ENCODE data around the gene USB1. TPM values are rescaled to one million over a fixed set of nuclear protein-coding genes. Genes with fewer than 3 reads are reported as not detected.

USB1 gene
- polyA plus RNA-seq, 4 donors: 19.9 to 26.5 (median 24.0) TPM

DNA sequence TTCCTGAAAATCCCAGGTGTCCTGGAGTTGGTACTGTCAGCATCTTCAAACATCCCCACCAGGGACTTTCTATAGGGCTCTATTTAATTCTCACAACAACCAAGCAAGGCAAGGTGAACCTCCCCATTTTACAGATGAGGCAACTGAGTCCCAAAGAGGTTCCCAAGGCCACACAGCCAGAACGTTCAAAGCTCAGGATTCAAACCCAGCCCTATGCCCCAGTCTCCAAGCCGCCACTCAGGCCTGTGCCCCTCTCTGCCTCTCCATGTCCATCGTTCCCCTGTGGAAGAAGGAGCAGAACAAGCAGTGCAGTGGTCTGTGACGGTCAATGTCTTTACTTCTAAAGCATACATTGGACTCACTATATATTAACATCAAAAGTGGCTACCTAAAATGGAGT, 6.8 kb upstream of the USB1 start:
- DNase-seq (no peak), FAIRE-seq (no peak)
- no peaks in the 10 kb centered on the region for H3K27me3 ChIP-seq (ENCODE audit: control insufficient read depth in 3 of 3, insufficient read depth in 3 of 3, low read length in 3 of 3)
- H3K4me1 ChIP-seq (ENCODE audit: control insufficient read depth in 3 of 3, insufficient read depth in 2 of 3, low read depth in 1 of 3, low read length in 2 of 3): no peaks in the 10 kb centered on the region
- no peak overlapping the region for H3K4me3 ChIP-seq (ENCODE audit: low read depth in 1 of 3, low read length in 3 of 3)
- H3K9me3 ChIP-seq (ENCODE audit: control insufficient read depth in 2 of 2, insufficient read depth in 1 of 2, low read depth in 1 of 2, low read length in 1 of 2): no peaks in the 10 kb centered on the region
- WGBS, 3 donors: 89 to 96% (median 93%) methylated on average over 4 of the region's 4 CpGs
- peaks cover 0 to 55% (median 0%) of the 10 kb centered on the region in 3 donors for H3K36me3 ChIP-seq (ENCODE audit: control insufficient read depth in 3 of 3, insufficient read depth in 2 of 3, low read depth in 1 of 3, low read length in 3 of 3)
- no peak overlapping the region for H3K27ac ChIP-seq (ENCODE audit: low read depth in 1 of 3, low read length in 2 of 3)

DNA sequence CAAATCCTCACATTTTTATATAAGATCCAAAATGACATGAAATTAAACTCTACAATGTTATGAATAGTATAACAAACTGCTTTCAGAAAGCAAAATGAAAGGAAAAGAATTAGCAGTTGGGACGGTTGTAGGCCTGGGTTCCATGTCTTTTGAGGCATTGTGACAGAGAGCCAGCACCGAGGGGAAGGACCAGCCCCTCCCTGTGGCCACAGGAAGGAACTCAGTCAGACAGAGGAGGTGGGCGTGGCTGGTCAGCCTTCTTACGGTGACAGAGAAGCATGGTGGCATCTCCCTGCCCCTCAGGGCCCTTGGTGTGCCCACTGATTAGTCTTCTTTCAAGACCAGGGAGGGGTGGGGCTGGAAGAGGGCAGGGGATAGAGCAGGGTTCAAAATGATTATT, 6.4 kb upstream of the USB1 start:
- Histone ChIP-seq H3K27me3 (ENCODE audit: control insufficient read depth in 3 of 3, insufficient read depth in 3 of 3, low read length in 3 of 3) (no peaks in the 10 kb centered on the region), H3K4me1 (ENCODE audit: control insufficient read depth in 3 of 3, insufficient read depth in 2 of 3, low read depth in 1 of 3, low read length in 2 of 3) (peaks cover 0 to 4% (median 0%) of the 10 kb centered on the region in 3 donors), H3K36me3 (ENCODE audit: control insufficient read depth in 3 of 3, insufficient read depth in 2 of 3, low read depth in 1 of 3, low read length in 3 of 3) (peaks cover 0 to 55% (median 0%) of the 10 kb centered on the region in 3 donors), H3K9me3 (ENCODE audit: control insufficient read depth in 2 of 2, insufficient read depth in 1 of 2, low read depth in 1 of 2, low read length in 1 of 2) (no peaks in the 10 kb centered on the region), H3K4me3 (ENCODE audit: low read depth in 1 of 3, low read length in 3 of 3) (no peak overlapping the region), H3K27ac (ENCODE audit: low read depth in 1 of 3, low read length in 2 of 3) (no peak overlapping the region)
- DNase-seq (peak; percentile 40 to 43), FAIRE-seq (no peak)
- WGBS, 3 donors: 22 to 31% (median 24%) methylated on average over 4 of the region's 4 CpGs

DNA sequence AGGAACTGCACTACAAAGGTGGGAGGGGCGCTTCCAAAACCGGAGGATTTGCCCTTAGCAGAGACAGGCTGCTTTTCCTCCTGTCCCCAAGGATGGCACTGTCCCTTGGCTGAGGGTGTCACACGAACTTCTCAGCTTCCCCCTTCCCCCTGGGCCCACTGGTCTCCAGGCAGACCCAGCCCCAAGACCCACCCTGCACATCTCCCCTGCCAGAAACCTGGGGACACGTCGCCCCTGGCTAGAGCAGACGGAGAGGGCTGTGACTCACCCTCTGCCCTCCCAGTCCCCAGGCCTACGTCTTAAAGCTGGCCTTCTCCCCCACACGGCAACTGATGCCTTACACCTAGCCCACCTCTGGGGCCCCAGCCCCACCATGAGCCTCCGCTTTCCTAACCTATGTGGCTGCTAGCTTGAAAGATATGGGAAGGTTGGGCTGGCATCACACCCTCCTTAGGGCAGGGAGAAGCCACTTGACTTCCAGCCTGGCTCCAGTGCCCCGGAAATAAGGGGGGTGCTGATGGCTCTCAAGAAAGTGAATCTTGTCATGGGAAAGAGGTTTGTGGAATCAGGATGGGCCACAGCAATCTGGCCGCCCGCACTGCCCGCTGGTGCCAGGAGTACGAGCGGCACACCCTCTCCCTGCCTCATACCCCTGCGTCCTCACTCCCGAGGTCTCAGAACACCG, 5.3 kb upstream of the USB1 start:
- H3K27ac ChIP-seq (ENCODE audit: low read depth in 1 of 3, low read length in 2 of 3): no peak overlapping the region
- FAIRE-seq (no peak), DNase-seq (no peak)
- no peaks in the 10 kb centered on the region for H3K9me3 ChIP-seq (ENCODE audit: control insufficient read depth in 2 of 2, insufficient read depth in 1 of 2, low read depth in 1 of 2, low read length in 1 of 2)
- no peak overlapping the region for H3K4me3 ChIP-seq (ENCODE audit: low read depth in 1 of 3, low read length in 3 of 3)
- peaks cover 0 to 55% (median 0%) of the 10 kb centered on the region in 3 donors for H3K36me3 ChIP-seq (ENCODE audit: control insufficient read depth in 3 of 3, insufficient read depth in 2 of 3, low read depth in 1 of 3, low read length in 3 of 3)
- H3K4me1 ChIP-seq (ENCODE audit: control insufficient read depth in 3 of 3, insufficient read depth in 2 of 3, low read depth in 1 of 3, low read length in 2 of 3): peaks cover 0 to 7% (median 0%) of the 10 kb centered on the region in 3 donors
- no peaks in the 10 kb centered on the region for H3K27me3 ChIP-seq (ENCODE audit: control insufficient read depth in 3 of 3, insufficient read depth in 3 of 3, low read length in 3 of 3)
- WGBS, 3 donors: 92 to 93% (median 93%) methylated on average over 18 of the region's 18 CpGs

DNA sequence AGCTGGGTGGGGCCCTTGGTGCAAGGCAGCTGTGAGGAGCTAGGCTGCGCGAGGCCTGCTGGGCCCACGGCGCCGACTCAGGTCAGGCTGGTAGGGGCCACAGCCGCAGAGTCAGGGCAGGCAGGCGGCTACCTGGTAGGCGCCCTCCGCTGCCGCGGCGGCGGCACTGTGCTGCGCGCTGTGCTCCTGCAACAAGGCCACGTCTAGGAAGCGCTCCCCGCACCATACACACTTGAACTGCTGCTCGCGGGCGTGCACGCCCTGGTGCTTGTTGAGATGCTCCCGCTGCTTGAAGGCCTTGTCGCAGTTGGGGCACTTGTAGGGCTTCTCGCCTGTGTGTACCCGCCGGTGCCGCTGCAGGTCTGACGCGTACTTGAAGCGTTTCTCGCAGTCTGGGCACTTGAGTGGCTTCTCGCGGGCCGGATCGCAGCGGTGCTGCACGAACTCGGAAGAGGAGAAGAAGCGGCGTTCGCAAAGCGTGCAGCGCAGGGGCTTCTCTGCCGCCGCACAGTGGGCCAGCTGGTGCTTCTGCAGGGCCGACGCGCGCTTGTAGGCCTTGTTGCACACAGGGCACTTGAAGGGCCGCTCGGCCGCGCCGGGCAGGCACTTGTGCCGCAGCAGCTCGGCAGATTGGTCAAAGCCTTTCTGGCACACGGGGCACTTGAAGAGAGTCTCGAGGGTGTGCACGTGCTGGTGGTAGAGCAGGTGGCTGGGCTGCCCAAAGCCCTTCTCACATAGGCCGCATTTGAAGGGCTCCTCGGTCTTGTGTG, 4.6 kb upstream of the USB1 start:
- DNase-seq (no peak), FAIRE-seq (no peak)
- Histone ChIP-seq H3K36me3 (ENCODE audit: control insufficient read depth in 3 of 3, insufficient read depth in 2 of 3, low read depth in 1 of 3, low read length in 3 of 3) (peaks cover 0 to 55% (median 0%) of the 10 kb centered on the region in 3 donors), H3K27ac (ENCODE audit: low read depth in 1 of 3, low read length in 2 of 3) (no peak overlapping the region), H3K4me1 (ENCODE audit: control insufficient read depth in 3 of 3, insufficient read depth in 2 of 3, low read depth in 1 of 3, low read length in 2 of 3) (peaks cover 0 to 9% (median 0%) of the 10 kb centered on the region in 3 donors), H3K27me3 (ENCODE audit: control insufficient read depth in 3 of 3, insufficient read depth in 3 of 3, low read length in 3 of 3) (no peaks in the 10 kb centered on the region), H3K4me3 (ENCODE audit: low read depth in 1 of 3, low read length in 3 of 3) (no peak overlapping the region), H3K9me3 (ENCODE audit: control insufficient read depth in 2 of 2, insufficient read depth in 1 of 2, low read depth in 1 of 2, low read length in 1 of 2) (no peaks in the 10 kb centered on the region)
- WGBS, 3 donors: 97 to 98% (median 98%) methylated on average over 57 to 62 of the region's 62 CpGs

DNA sequence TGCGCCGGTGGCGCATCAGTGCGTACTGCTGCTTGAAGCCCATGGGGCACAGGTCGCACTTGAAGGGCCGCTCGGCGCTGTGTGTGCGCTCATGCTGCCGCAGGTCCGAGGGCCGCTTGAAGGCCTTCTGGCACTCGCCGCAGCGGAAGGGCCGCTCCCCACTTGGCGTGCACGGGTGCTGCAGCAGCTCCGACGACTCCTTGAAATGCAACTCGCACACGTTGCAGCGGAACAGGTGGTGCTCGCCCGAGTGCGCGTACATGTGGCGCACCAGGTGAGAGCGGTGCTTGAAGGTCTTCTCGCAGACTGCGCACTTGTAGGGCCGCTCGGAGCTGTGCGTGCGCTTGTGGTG, 4.1 kb upstream of the USB1 start:
- H3K4me1 ChIP-seq (ENCODE audit: control insufficient read depth in 3 of 3, insufficient read depth in 2 of 3, low read depth in 1 of 3, low read length in 2 of 3): peaks cover 0 to 12% (median 0%) of the 10 kb centered on the region in 3 donors
- H3K9me3 ChIP-seq (ENCODE audit: control insufficient read depth in 2 of 2, insufficient read depth in 1 of 2, low read depth in 1 of 2, low read length in 1 of 2): no peaks in the 10 kb centered on the region
- H3K27me3 ChIP-seq (ENCODE audit: control insufficient read depth in 3 of 3, insufficient read depth in 3 of 3, low read length in 3 of 3): no peaks in the 10 kb centered on the region
- DNase-seq (no peak), FAIRE-seq (no peak)
- no peak overlapping the region for H3K4me3 ChIP-seq (ENCODE audit: low read depth in 1 of 3, low read length in 3 of 3)
- H3K27ac ChIP-seq (ENCODE audit: low read depth in 1 of 3, low read length in 2 of 3): no peak overlapping the region
- WGBS, 3 donors: 96 to 99% (median 98%) methylated on average over 35 of the region's 35 CpGs
- peaks cover 0 to 55% (median 0%) of the 10 kb centered on the region in 3 donors for H3K36me3 ChIP-seq (ENCODE audit: control insufficient read depth in 3 of 3, insufficient read depth in 2 of 3, low read depth in 1 of 3, low read length in 3 of 3)

DNA sequence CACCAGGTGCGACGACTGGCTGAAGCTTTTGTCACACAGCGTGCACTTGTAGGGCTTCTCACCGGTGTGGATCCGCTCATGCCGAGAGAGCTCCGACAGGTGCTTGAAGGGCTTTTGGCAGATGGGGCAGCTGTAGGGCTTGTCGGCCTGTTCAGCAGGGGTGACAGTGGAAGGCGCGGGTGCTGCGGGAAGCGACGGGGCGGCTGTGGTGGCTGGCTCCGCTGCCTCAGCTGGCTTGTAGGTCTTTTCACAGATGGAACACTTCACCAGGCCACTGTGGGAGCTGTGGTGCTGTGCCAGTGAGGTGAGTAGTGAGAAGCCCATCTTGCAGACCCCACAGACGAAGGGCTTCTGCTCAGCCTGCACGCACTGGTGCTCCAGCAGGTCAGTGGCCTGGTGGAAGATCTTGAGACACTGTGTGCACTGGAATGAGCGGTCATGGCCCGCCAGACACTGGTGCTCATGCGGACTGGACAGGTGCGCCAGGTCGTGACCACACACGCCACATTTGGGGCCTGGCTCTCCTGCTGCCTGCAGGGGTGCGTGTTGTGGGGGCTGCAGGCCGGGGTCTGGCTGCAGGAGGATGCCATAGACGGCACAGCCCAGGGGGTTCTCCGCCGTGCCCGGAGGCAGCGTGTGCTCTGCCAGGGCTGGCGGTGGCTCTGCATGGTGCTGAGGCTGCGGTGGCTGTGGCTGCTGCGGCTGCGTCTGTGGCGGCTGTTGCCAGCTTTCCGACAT, 3.5 kb upstream of the USB1 start:
- 92 to 96% (median 95%) methylated on average over 33 to 36 of the region's 36 CpGs for WGBS, 3 donors
- no peak overlapping the region for H3K4me3 ChIP-seq (ENCODE audit: low read depth in 1 of 3, low read length in 3 of 3)
- DNase-seq (no peak), FAIRE-seq (no peak)
- peaks cover 0 to 12% (median 0%) of the 10 kb centered on the region in 3 donors for H3K4me1 ChIP-seq (ENCODE audit: control insufficient read depth in 3 of 3, insufficient read depth in 2 of 3, low read depth in 1 of 3, low read length in 2 of 3)
- H3K27ac ChIP-seq (ENCODE audit: low read depth in 1 of 3, low read length in 2 of 3): no peak overlapping the region
- H3K27me3 ChIP-seq (ENCODE audit: control insufficient read depth in 3 of 3, insufficient read depth in 3 of 3, low read length in 3 of 3): no peaks in the 10 kb centered on the region
- H3K36me3 ChIP-seq (ENCODE audit: control insufficient read depth in 3 of 3, insufficient read depth in 2 of 3, low read depth in 1 of 3, low read length in 3 of 3): peaks cover 0 to 58% (median 0%) of the 10 kb centered on the region in 3 donors
- H3K9me3 ChIP-seq (ENCODE audit: control insufficient read depth in 2 of 2, insufficient read depth in 1 of 2, low read depth in 1 of 2, low read length in 1 of 2): no peaks in the 10 kb centered on the region

DNA sequence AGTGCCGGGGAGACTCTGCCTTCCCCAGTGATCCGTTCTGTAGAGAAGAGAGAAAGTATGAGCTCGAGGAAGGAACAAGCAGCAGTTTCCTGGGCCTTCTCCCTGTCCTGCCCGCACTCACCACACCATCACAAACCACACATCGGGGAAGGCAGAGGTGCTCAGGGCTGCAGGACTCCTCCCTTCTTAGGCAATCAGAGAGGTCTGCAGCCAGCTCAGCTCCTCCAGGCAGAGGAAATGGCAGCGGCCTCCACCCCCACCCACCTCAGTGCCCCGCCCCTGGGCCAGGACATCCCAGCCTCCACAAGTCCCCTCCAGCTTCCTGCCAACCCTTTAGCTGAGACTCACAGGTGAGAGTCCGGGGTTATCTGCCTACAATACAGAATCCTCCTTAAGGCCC, 2.7 kb upstream of the USB1 start:
- WGBS, 3 donors: 56 to 74% (median 57%) methylated on average over 8 of the region's 8 CpGs
- Histone ChIP-seq H3K9me3 (ENCODE audit: control insufficient read depth in 2 of 2, insufficient read depth in 1 of 2, low read depth in 1 of 2, low read length in 1 of 2) (no peaks in the 10 kb centered on the region), H3K36me3 (ENCODE audit: control insufficient read depth in 3 of 3, insufficient read depth in 2 of 3, low read depth in 1 of 3, low read length in 3 of 3) (peaks cover 0 to 57% (median 0%) of the 10 kb centered on the region in 3 donors), H3K27me3 (ENCODE audit: control insufficient read depth in 3 of 3, insufficient read depth in 3 of 3, low read length in 3 of 3) (no peaks in the 10 kb centered on the region), H3K4me1 (ENCODE audit: control insufficient read depth in 3 of 3, insufficient read depth in 2 of 3, low read depth in 1 of 3, low read length in 2 of 3) (peaks cover 0 to 12% (median 0%) of the 10 kb centered on the region in 3 donors), H3K27ac (ENCODE audit: low read depth in 1 of 3, low read length in 2 of 3) (no peak overlapping the region), H3K4me3 (ENCODE audit: low read depth in 1 of 3, low read length in 3 of 3) (no peak overlapping the region)
- DNase-seq (peak in 1 of 2 donors; percentile 45), FAIRE-seq (no peak)

DNA sequence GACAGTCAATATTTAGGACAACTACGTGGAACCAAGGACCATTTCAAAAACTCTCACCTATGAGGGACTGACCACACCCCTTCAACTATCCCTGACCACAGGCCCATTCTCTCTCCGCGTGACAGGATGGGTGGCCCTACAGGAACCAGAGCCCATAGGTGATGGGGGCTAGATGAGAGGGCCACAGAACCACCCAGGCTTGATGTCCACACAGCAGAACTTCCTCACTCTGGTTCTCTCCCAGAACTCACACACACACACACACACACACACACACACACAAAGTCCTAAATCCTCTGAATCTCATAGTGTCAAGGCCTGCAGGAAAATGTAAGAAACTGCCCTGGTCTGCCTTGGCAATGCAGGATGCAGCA, 2.2 kb upstream of the USB1 start:
- Histone ChIP-seq H3K27me3 (ENCODE audit: control insufficient read depth in 3 of 3, insufficient read depth in 3 of 3, low read length in 3 of 3) (no peaks in the 10 kb centered on the region), H3K36me3 (ENCODE audit: control insufficient read depth in 3 of 3, insufficient read depth in 2 of 3, low read depth in 1 of 3, low read length in 3 of 3) (peaks cover 0 to 52% (median 0%) of the 10 kb centered on the region in 3 donors), H3K4me3 (ENCODE audit: low read depth in 1 of 3, low read length in 3 of 3) (no peak overlapping the region), H3K4me1 (ENCODE audit: control insufficient read depth in 3 of 3, insufficient read depth in 2 of 3, low read depth in 1 of 3, low read length in 2 of 3) (peaks cover 0 to 12% (median 0%) of the 10 kb centered on the region in 3 donors), H3K27ac (ENCODE audit: low read depth in 1 of 3, low read length in 2 of 3) (peak overlapping the region in 1 of 3 donors; percentile 12), H3K9me3 (ENCODE audit: control insufficient read depth in 2 of 2, insufficient read depth in 1 of 2, low read depth in 1 of 2, low read length in 1 of 2) (no peaks in the 10 kb centered on the region)
- WGBS, 3 donors: 74 to 81% (median 75%) methylated on average over 3 of the region's 3 CpGs
- DNase-seq: no peak
- FAIRE-seq: no peak
